Sigmoid colon (tissue), 7 donors: ENCODE results near the gene TOB1. TPM values are rescaled to one million over a fixed set of nuclear protein-coding genes. Genes with fewer than 3 reads are reported as not detected.

Source experiments
- DNase-seq: peaks from one replicate; pipeline ENCODE4 v3.0.0-alpha.2; 2019
- H3K27ac ChIP-seq, 4 donors: fragments of 200-600 bp; sonication (generic); one replicate each; pipeline ENCODE4 v1.5.1; 2016 to 2019; ENCODE audit warnings: mild to moderate bottlenecking in 1 of 4
- H3K27me3 ChIP-seq, 3 donors: fragments of 200-600 bp; sonication (generic); one replicate each; pipeline ENCODE4 v1.5.1; 2019; ENCODE audit warnings: mild to moderate bottlenecking in 1 of 3
- H3K36me3 ChIP-seq, 4 donors: fragments of 200-600 bp; sonication (generic); one replicate each; pipeline ENCODE4 v1.5.1; 2016 to 2019
- H3K4me1 ChIP-seq, 4 donors: fragments of 200-600 bp; sonication (generic); one replicate each; pipeline ENCODE4 v1.5.1; 2017 to 2019
- H3K4me3 ChIP-seq, 4 donors: fragments of 200-600 bp; sonication (generic); one replicate each; pipeline ENCODE4 v1.5.1; 2017 to 2019; ENCODE audit warnings: mild to moderate bottlenecking in 2 of 4, moderate library complexity in 1 of 4
- H3K9me3 ChIP-seq, 4 donors: fragments of 200-600 bp in 3 of 4; sonication (generic) in 3 of 4; one replicate each; pipeline versions ENCODE4 v1.5.1 to v1.6.1; 2013 to 2019
- EP300 ChIP-seq, 4 donors: sonication (generic); formaldehyde crosslinking; IDR thresholded peaks; one replicate each; pipeline ENCODE4 v1.6.1; 2017; ENCODE audit warnings: antibody characterized with exemption in 4 of 4
- POLR2A ChIP-seq, 2 donors: fragments of 450-650 bp; IDR thresholded peaks; one replicate each; pipeline ENCODE4 v1.6.1; 2016; ENCODE audit warnings: antibody characterized with exemption in 2 of 2, mild to moderate bottlenecking in 2 of 2, moderate library complexity in 2 of 2
- POLR2AphosphoS5 ChIP-seq, 4 donors: sonication (generic); formaldehyde crosslinking; IDR thresholded peaks; one replicate each; pipeline ENCODE4 v1.6.1; 2017; ENCODE audit warnings: antibody characterized with exemption in 4 of 4
- WGBS, 2 donors: extraction: QIAGEN DNeasy Blood & Tissue Kit; methylation state at CpG; one replicate each; pipeline ENCODE4 v1.1.7; 2013; 5-methylcytosine and 5-hydroxymethylcytosine counted together
- intact Hi-C: fragments of 100-400 bp; cut with DNase I; formaldehyde crosslinking; loops from one replicate; pipeline ENCODE4 v1.15.1; 2023
- polyA plus RNA-seq, 3 donors: library from polyadenylated mRNA; stranded (reverse); fragments of 200-250 nt; gene quantifications; one replicate each; pipeline ENCODE4 v1.2.3, GENCODE V29; 2013
- total RNA-seq, 4 donors: library from RNA; depleted of rRNA; stranded (reverse); fragments of >200 nt; gene quantifications; one replicate each; pipeline ENCODE4 v1.1.0, GENCODE V29; 2016
- TF ChIP-seq, protein P1 (sequence below), 4 experiments: fragments of 450-650 bp in 3 of 4; fragments of 200-600 bp in 1 of 4; IDR thresholded peaks; one replicate each; pipeline ENCODE4 v1.5.1; 2016 to 2019; ENCODE audit warnings: antibody characterized with exemption in 4 of 4, mild to moderate bottlenecking in 3 of 4, moderate library complexity in 2 of 4
- donor health status: healthy with polysubstance abuse.
- donor health status: Bipolar disorder and iron deficiency.
- donor health status: healthy.

TOB1 gene
- total and polyA plus RNA-seq, 7 donors, result 16.2 to 57.1 (median 31.1) TPM

DNA sequence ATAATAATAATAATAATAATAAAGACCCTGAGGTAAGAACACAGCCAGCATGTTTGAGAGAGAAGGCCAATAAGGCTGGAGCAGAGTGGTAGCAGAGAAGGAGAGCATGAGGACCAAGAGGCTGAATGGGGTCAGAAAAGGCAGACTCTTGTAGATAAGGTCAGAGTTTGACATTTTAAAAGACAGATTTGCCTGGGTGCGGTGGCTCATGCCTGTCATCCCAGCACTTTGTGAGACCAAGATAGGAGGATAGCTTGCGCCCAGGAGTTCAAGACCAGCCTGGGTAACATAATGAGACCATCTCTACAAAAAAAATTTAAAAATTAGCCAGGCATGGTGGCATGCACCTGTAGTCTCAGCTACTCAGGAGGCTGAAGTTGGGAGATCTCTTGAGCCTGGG lies 41.7 kb downstream of the TOB1 start:
- DNase-seq, result no peak
- no peaks in the 10 kb centered on the region for H3K9me3 ChIP-seq
- H3K27ac ChIP-seq, result no peak overlapping the region
- no peaks in the 10 kb centered on the region for H3K4me1 ChIP-seq
- intact Hi-C loops, result no loop called here
- no peaks in the 10 kb centered on the region for H3K27me3 ChIP-seq
- H3K36me3 ChIP-seq, result no peaks in the 10 kb centered on the region
- no peak for TF ChIP-seq POLR2A (IDR thresholded peaks at IDR 0.05)
- TF ChIP-seq, protein P1, sequence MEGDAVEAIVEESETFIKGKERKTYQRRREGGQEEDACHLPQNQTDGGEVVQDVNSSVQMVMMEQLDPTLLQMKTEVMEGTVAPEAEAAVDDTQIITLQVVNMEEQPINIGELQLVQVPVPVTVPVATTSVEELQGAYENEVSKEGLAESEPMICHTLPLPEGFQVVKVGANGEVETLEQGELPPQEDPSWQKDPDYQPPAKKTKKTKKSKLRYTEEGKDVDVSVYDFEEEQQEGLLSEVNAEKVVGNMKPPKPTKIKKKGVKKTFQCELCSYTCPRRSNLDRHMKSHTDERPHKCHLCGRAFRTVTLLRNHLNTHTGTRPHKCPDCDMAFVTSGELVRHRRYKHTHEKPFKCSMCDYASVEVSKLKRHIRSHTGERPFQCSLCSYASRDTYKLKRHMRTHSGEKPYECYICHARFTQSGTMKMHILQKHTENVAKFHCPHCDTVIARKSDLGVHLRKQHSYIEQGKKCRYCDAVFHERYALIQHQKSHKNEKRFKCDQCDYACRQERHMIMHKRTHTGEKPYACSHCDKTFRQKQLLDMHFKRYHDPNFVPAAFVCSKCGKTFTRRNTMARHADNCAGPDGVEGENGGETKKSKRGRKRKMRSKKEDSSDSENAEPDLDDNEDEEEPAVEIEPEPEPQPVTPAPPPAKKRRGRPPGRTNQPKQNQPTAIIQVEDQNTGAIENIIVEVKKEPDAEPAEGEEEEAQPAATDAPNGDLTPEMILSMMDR (IDR thresholded peaks at IDR 0.05), result no peak
- TF ChIP-seq POLR2AphosphoS5 (IDR thresholded peaks at IDR 0.05), result no peak
- no peak for TF ChIP-seq EP300 (IDR thresholded peaks at IDR 0.05)
- 95 to 97% methylated on average over 2 of the region's 2 CpGs for WGBS, 2 donors
- H3K4me3 ChIP-seq, result no peak overlapping the region

DNA sequence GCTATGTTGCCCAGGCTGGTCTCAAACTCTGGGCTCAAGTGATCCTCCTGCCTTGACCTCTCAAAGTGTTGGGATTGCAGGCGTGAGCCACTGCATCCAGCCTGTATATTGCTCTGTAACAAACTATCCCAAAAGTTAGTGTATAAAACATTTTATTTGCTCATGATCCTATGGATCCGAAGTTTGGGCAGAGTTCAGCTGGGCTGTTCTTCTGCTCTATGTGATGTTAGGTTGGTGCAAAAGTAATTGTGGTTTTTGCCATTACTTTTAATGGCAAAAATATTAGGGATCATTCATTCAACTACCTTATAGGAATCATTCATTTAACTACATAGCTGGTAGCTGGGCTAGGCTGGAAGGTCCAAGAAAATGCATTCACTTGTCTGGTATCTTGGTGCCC lies 43.6 kb downstream of the TOB1 start:
- Histone ChIP-seq H3K9me3 (no peaks in the 10 kb centered on the region), H3K27me3 (no peaks in the 10 kb centered on the region), H3K4me1 (peaks cover 0 to 3% (median under 1%) of the 10 kb centered on the region in 4 donors), H3K27ac (no peak overlapping the region), H3K4me3 (no peak overlapping the region), H3K36me3 (no peaks in the 10 kb centered on the region)
- DNase-seq, result no peak
- WGBS, 2 donors, result 93 to 97% methylated on average over 2 of the region's 2 CpGs
- TF ChIP-seq POLR2AphosphoS5 (IDR thresholded peaks at IDR 0.05) (no peak), POLR2A (IDR thresholded peaks at IDR 0.05) (no peak), EP300 (IDR thresholded peaks at IDR 0.05) (no peak)
- TF ChIP-seq, protein P1 (IDR thresholded peaks at IDR 0.05), result no peak
- intact Hi-C loops, result no loop called here

DNA sequence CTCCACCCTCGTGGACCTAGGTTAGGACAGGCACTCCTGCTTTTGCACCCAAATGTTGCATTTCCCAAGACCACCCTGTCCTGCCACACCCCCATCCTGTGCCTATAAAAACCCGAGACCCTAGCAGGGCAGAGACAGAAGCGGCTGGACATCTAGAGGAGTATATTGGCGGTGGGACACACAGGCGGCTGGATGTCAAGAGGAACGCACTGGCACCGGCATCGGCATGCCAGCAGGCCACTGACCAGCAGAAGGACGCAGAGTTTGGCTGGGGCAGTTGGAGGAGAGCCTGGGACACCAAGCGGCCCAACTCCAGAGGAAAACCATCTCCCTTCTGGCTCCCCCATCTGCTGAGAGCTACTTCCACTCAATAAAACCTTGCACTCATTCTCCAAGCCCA lies 45.5 kb downstream of the TOB1 start:
- Histone ChIP-seq H3K27me3 (no peaks in the 10 kb centered on the region), H3K4me3 (no peak overlapping the region), H3K4me1 (peaks cover 0 to 11% (median 2%) of the 10 kb centered on the region in 4 donors), H3K36me3 (no peaks in the 10 kb centered on the region), H3K9me3 (no peaks in the 10 kb centered on the region), H3K27ac (no peak overlapping the region)
- no peak for DNase-seq
- TF ChIP-seq EP300 (IDR thresholded peaks at IDR 0.05) (no peak), POLR2A (IDR thresholded peaks at IDR 0.05) (no peak), POLR2AphosphoS5 (IDR thresholded peaks at IDR 0.05) (no peak)
- TF ChIP-seq, protein P1 (IDR thresholded peaks at IDR 0.05), result no peak
- intact Hi-C loops, result no loop called here
- 87 to 89% methylated on average over 10 of the region's 10 CpGs for WGBS, 2 donors

DNA sequence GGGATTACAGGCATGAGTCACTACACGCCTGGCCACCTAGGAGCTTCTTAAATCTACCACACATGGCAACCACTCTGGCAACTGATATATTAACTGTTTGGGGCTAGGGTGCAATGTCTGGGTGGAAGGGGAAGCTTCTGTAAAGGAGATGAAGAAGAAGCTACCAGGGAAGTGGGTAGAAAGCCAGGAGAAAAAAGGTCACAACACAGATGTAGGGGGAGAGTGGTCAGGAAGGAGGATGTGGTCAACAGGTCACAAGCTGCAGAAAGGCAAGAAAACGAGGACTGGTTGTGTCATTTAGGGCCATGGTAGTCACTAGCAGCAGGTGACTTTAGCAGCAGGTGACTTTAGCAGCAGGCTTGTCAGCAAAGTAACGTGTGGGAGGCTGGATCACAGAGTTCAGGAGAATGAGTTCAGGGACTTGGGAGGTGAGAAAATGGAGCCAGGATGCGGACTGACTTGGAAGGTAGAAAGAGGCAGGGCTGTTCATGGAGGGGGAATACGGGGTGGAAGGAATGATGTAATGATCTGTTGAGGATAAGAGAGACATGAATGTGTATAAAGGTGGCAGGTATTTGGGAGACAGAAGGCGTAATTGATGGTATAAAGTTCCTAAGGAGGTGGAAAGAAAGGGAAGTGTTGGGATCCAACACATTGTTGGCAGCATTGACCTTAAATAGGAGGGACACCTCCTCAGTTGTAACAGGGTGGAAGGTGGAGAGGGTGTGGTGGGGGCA lies 47.1 kb downstream of the TOB1 start:
- no peaks in the 10 kb centered on the region for H3K27me3 ChIP-seq
- 66 to 70% methylated on average over 6 of the region's 6 CpGs for WGBS, 2 donors
- H3K36me3 ChIP-seq, result no peaks in the 10 kb centered on the region
- H3K9me3 ChIP-seq, result no peaks in the 10 kb centered on the region
- TF ChIP-seq EP300 (IDR thresholded peaks at IDR 0.05) (no peak), POLR2A (IDR thresholded peaks at IDR 0.05) (no peak), POLR2AphosphoS5 (IDR thresholded peaks at IDR 0.05) (no peak)
- TF ChIP-seq, protein P1 (IDR thresholded peaks at IDR 0.05), result no peak
- H3K27ac ChIP-seq, result no peak overlapping the region
- DNase-seq, result no peak
- intact Hi-C loops, result no loop called here
- H3K4me1 ChIP-seq, result peaks cover 0 to 11% (median 2%) of the 10 kb centered on the region in 4 donors
- H3K4me3 ChIP-seq, result no peak overlapping the region
